Ishikawa (cell line): ENCODE measurements around the gene CDC25A.

ENCODE experiments used
- CEBPB ChIP-seq: IDR thresholded peaks from 2 replicates; pipeline ENCODE4 v1.6.1; 2012
- CREB1 ChIP-seq: IDR thresholded peaks from 2 replicates; pipeline ENCODE4 v1.6.1; 2012; ENCODE audit warnings: low read depth
- EGR1 ChIP-seq: IDR thresholded peaks from 2 replicates; pipeline ENCODE4 v1.6.1; 2012
- EP300 ChIP-seq: IDR thresholded peaks from 2 replicates; pipeline ENCODE4 v1.6.1; 2012; ENCODE audit warnings: borderline replicate concordance
- FOXM1 ChIP-seq: IDR thresholded peaks from 2 replicates; pipeline ENCODE4 v1.6.1; 2012; ENCODE audit warnings: low read depth, borderline replicate concordance
- NFIC ChIP-seq: IDR thresholded peaks from 2 replicates; pipeline ENCODE4 v1.6.1; 2012
- RAD21 ChIP-seq: IDR thresholded peaks from 2 replicates; pipeline ENCODE4 v1.6.1; 2012; ENCODE audit warnings: low read depth
- TAF1 ChIP-seq: IDR thresholded peaks from 2 replicates; pipeline ENCODE4 v1.6.1; 2012; ENCODE audit warnings: low read depth, mild to moderate bottlenecking
- TCF12 ChIP-seq: IDR thresholded peaks from 2 replicates; pipeline ENCODE4 v1.6.1; 2012; ENCODE audit warnings: low read depth
- TEAD4 ChIP-seq: IDR thresholded peaks from 2 replicates; pipeline ENCODE4 v1.6.1; 2012
- ZBTB7A ChIP-seq: IDR thresholded peaks from 2 replicates; pipeline ENCODE4 v1.6.1; 2012; ENCODE audit warnings: low read depth
- TF ChIP-seq, protein P1 (sequence below): IDR thresholded peaks from 2 replicates; pipeline ENCODE4 v1.6.1; 2012; ENCODE audit warnings: low read depth, mild to moderate bottlenecking
- TF ChIP-seq, protein P2 (sequence below): IDR thresholded peaks from 2 replicates; pipeline ENCODE4 v1.6.1; 2012
- TF ChIP-seq, protein P3 (sequence below): IDR thresholded peaks from 2 replicates; pipeline ENCODE4 v1.6.1; 2012

Gene CDC25A

DNA sequence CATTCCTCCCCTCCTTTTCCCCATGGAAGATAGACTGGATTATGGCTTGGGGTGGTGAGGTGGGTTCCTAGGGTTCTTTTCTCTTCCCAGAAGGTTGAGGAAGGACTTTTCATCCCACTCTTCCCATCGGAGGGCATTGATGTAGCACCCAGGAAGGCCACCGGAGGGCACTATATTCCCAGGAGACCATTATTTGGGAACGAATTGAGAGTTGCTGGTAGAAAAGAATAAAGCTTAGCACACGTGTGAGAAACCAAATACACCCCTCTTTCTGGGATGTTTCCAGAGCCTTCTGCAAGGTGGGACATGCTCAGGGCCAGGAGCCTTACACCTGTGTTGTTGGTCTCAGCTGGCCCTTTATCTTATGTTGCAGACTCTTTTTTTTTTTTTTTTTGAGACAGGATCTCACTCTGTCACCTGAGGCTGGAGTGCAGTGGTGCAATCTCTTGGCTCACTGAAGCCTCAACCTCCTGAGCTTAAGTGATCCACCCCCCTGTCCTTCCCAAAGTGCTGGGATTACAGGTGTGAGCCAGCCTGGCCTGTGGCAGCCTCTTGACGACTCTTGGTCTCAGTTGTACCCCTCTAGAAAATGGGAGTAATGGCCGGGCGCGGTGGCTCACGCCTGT, 6.3 kb upstream of the CDC25A start:
- no peak for TF ChIP-seq ZBTB7A
- no peak for TF ChIP-seq TEAD4
- no peak for TF ChIP-seq CEBPB
- TF ChIP-seq EP300 = no peak
- TF ChIP-seq RAD21 = peak; percentile 93

DNA sequence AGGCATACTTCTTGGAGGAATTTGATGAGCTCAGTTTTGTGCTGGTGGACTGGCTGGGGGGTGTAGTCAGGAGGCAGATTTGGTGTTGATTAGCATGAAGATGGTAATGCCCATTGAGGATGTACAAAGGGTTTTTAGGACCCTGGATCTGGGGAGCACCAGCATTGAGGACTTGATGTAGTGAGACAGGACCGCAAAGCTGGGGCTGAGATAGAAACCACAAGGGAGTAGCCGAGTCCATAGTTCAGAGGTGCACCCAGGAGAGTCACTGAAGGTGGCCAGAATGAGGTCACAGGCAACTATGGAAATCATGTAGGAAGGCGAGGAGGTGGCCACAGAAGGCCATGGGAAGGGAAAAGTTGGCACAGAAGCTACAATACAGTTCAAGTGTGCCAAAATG, 2.7 kb upstream of the CDC25A start:
- TF ChIP-seq ZBTB7A = no peak

DNA sequence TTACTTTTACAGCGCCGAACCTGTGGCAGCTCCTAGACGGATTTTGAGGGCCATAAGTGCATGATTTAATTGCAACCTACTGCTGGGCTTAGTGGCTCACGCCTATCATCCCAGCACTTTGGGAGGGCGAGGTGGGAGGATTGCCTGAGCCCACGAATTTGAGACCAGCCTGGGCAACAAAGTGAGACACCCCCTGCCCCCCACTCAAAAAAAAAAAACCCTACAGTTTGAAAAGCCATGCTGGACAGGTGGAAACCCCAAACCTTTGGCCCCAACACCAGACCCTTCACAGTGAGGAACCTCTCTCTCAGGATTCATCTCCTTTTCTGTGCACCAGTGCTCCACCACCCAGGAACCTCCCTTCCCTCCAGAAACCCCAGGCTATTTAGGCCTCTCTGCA, 1.1 kb upstream of the CDC25A start:
- TF ChIP-seq NFIC (no peak), RAD21 (no peak), TAF1 (no peak), CREB1 (no peak), EGR1 (no peak), TEAD4 (no peak), FOXM1 (no peak), ZBTB7A (no peak), TCF12 (no peak)
- TF ChIP-seq, protein P1, sequence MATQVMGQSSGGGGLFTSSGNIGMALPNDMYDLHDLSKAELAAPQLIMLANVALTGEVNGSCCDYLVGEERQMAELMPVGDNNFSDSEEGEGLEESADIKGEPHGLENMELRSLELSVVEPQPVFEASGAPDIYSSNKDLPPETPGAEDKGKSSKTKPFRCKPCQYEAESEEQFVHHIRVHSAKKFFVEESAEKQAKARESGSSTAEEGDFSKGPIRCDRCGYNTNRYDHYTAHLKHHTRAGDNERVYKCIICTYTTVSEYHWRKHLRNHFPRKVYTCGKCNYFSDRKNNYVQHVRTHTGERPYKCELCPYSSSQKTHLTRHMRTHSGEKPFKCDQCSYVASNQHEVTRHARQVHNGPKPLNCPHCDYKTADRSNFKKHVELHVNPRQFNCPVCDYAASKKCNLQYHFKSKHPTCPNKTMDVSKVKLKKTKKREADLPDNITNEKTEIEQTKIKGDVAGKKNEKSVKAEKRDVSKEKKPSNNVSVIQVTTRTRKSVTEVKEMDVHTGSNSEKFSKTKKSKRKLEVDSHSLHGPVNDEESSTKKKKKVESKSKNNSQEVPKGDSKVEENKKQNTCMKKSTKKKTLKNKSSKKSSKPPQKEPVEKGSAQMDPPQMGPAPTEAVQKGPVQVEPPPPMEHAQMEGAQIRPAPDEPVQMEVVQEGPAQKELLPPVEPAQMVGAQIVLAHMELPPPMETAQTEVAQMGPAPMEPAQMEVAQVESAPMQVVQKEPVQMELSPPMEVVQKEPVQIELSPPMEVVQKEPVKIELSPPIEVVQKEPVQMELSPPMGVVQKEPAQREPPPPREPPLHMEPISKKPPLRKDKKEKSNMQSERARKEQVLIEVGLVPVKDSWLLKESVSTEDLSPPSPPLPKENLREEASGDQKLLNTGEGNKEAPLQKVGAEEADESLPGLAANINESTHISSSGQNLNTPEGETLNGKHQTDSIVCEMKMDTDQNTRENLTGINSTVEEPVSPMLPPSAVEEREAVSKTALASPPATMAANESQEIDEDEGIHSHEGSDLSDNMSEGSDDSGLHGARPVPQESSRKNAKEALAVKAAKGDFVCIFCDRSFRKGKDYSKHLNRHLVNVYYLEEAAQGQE = no peak
- TF ChIP-seq, protein P2, sequence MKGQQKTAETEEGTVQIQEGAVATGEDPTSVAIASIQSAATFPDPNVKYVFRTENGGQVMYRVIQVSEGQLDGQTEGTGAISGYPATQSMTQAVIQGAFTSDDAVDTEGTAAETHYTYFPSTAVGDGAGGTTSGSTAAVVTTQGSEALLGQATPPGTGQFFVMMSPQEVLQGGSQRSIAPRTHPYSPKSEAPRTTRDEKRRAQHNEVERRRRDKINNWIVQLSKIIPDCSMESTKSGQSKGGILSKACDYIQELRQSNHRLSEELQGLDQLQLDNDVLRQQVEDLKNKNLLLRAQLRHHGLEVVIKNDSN = no peak
- TF ChIP-seq, protein P3, sequence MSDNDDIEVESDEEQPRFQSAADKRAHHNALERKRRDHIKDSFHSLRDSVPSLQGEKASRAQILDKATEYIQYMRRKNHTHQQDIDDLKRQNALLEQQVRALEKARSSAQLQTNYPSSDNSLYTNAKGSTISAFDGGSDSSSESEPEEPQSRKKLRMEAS = no peak

DNA sequence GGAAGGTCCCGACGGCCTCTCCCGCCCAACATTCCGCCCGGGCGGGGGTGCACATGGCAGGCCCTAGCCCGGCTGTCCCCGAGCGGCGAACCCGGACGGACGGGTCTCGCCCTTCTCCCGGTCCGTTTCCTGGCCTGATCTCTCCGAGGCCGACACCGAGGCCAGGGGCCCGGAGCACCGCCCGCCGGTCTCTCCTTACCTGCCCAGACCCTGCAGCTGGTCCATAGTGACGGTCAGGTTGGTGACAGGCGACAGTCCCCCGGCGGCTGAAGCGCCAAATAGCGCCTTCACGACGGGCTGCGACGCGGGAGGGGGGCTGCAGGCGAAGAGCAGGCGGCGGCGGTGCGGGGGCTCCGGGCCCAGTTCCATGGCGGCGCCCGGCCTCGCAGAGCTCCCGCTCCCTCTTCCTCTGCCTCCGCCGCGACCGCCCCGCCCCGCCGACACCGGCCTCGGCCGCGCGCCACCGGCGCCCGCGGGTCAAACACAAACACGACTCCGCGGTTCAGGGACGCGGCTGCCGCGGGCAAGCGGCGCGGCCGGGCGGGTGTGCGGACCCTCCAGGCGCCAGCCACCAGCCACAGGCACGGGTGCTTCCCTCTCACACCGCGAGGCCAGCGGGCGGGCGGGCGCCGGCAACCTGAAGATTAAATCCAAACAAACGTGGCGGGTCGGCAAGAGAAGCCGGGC, 495 bp downstream of the CDC25A start:
- TF ChIP-seq, protein P1 = no peak
- TF ChIP-seq RAD21 (no peak), NFIC (no peak; the same call in 1 of the 2 replicates), EGR1 (no peak), ZBTB7A (no peak), TAF1 (no peak), CREB1 (no peak)
- TF ChIP-seq, protein P2 = no peak
- TF ChIP-seq, protein P3 = no peak

DNA sequence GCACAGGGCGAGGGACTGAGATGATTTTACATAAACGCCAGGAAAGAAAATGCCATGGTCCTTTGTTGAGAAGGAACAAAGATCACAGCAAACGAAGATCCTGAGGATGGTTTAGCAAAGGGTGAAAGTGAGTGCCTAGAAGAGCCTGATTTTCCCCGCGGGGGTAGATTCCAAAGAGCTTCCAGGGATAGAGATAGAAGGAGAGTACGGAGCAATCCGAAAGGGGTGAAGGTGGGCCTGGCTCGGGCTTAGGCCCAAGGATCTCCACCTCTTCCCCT, 977 bp downstream of the CDC25A start:
- TF ChIP-seq EP300 = no peak
- TF ChIP-seq FOXM1 = no peak
- no peak for TF ChIP-seq CREB1
- no peak for TF ChIP-seq NFIC
- no peak for TF ChIP-seq EGR1
- no peak for TF ChIP-seq TCF12
- no peak for TF ChIP-seq TAF1
- TF ChIP-seq, protein P1 = no peak
- TF ChIP-seq, protein P2 = no peak
- TF ChIP-seq ZBTB7A = no peak
